IPS DF 19.7 (cell line): ENCODE data around the gene GAS7.

Source experiments
- DNase-seq: peaks from one replicate; pipeline ENCODE4 v3.0.0-alpha.2; 2013; ENCODE audit warnings: low read depth, low spot score

The GAS7 gene

GRCh38 chr17:10050597-10051101, 147.8 kb downstream of the GAS7 start:
- no peak for DNase-seq

GRCh38 chr17:10048629-10049350, 149.6 kb downstream of the GAS7 start:
- DNase-seq = no peak

- no peak for DNase-seq
Measured at GRCh38 chr17:10046786-10047785, 151.3 kb downstream of the GAS7 start.

GRCh38 chr17:10045871-10046658, 152.3 kb downstream of the GAS7 start:
- no peak for DNase-seq

- no peak for DNase-seq
Measured at GRCh38 chr17:10042589-10043244, 155.7 kb downstream of the GAS7 start.

- DNase-seq = no peak
Measured at GRCh38 chr17:10041916-10042588, 156.4 kb downstream of the GAS7 start.

- no peak for DNase-seq
Measured at GRCh38 chr17:10041287-10041612, 157.2 kb downstream of the GAS7 start.

GRCh38 chr17:10036511-10037061, 161.8 kb downstream of the GAS7 start:
- DNase-seq = no peak

- no peak for DNase-seq
Measured at GRCh38 chr17:10035885-10036284, 162.5 kb downstream of the GAS7 start.

- DNase-seq = no peak
Measured at GRCh38 chr17:10034719-10035475, 163.5 kb downstream of the GAS7 start.

- no peak for DNase-seq
Measured at GRCh38 chr17:10033959-10034358, 164.4 kb downstream of the GAS7 start.

GRCh38 chr17:10033449-10033848, 165.0 kb downstream of the GAS7 start:
- no peak for DNase-seq

GRCh38 chr17:10032118-10032852, 166.1 kb downstream of the GAS7 start:
- DNase-seq = no peak

GRCh38 chr17:10031606-10032005, 166.8 kb downstream of the GAS7 start:
- no peak for DNase-seq

GRCh38 chr17:10031127-10031526, 167.3 kb downstream of the GAS7 start:
- no peak for DNase-seq

- DNase-seq = no peak
Measured at GRCh38 chr17:10029129-10029528, 169.3 kb downstream of the GAS7 start.

- no peak for DNase-seq
Measured at GRCh38 chr17:10025976-10026901, 172.2 kb downstream of the GAS7 start.

GRCh38 chr17:10025224-10025623, 173.2 kb downstream of the GAS7 start:
- DNase-seq = no peak
